Measurements from ENCODE around the gene PRIM1.
"Not testable (repeated sequence)": the region's sequence is repeated elsewhere in the genome, so short reads cannot be mapped to it uniquely, and the experiment has no call there.

GRCh38 chr12:56750596-56750995, 1.5 kb downstream of the PRIM1 start:
- not testable (repeated sequence) for TF ChIP-seq CTCF, EZH2, EZH2phosphoT487 (IDR thresholded peaks at IDR 0.05)
